Small intestine (tissue), 7 donors: Measurements from ENCODE around the gene SYNJ2BP. TPM values are rescaled to one million over a fixed set of nuclear protein-coding genes. Genes with fewer than 3 reads are reported as not detected.
"Not testable (repeated sequence)": the region's sequence is repeated elsewhere in the genome, so short reads cannot be mapped to it uniquely, and the experiment has no call there.

Experiments
- DNase-seq, 2 donors: peaks; one replicate each; pipeline versions ENCODE4 v3.0.0 to v3.0.0-alpha.2; 2013
- FAIRE-seq: peaks from 2 replicates; lab custom pipeline; 2012; peaks lifted over from hg19 to GRCh38; lab: Jason Lieb, UNC
- H3K27ac ChIP-seq, 3 donors: one replicate each; pipeline ENCODE4 v1.5.1; 2013; ENCODE audit warnings: low read length in 2 of 3, mild to moderate bottlenecking in 2 of 3, control low read depth in 1 of 3, inconsistent platforms in 1 of 3, low read depth in 1 of 3, moderate library complexity in 1 of 3
- H3K27me3 ChIP-seq, 3 donors: one replicate each; pipeline ENCODE4 v1.6.1; 2013; ENCODE audit warnings: low read length in 3 of 3, inconsistent platforms in 1 of 3; ENCODE audit not compliant: control insufficient read depth in 3 of 3, insufficient read depth in 3 of 3
- H3K36me3 ChIP-seq, 3 donors: one replicate each; pipeline ENCODE4 v1.6.1; 2013; ENCODE audit warnings: low read length in 3 of 3, inconsistent platforms in 1 of 3, low read depth in 1 of 3, mild to moderate bottlenecking in 1 of 3, moderate library complexity in 1 of 3; ENCODE audit not compliant: control insufficient read depth in 3 of 3, insufficient read depth in 2 of 3
- H3K4me1 ChIP-seq, 3 donors: one replicate each; pipeline ENCODE4 v1.6.1; 2013; ENCODE audit warnings: low read length in 2 of 3, inconsistent platforms in 1 of 3, low read depth in 1 of 3, mild to moderate bottlenecking in 1 of 3, moderate library complexity in 1 of 3; ENCODE audit not compliant: control insufficient read depth in 3 of 3, insufficient read depth in 2 of 3
- H3K4me3 ChIP-seq, 3 donors: one replicate each; pipeline ENCODE4 v1.5.1; 2013; ENCODE audit warnings: low read length in 3 of 3, control low read depth in 1 of 3, inconsistent platforms in 1 of 3, low read depth in 1 of 3, mild to moderate bottlenecking in 1 of 3, moderate library complexity in 1 of 3
- H3K9me3 ChIP-seq, 2 donors: one replicate each; pipeline ENCODE4 v1.6.1; 2013; ENCODE audit warnings: low read depth in 1 of 2, low read length in 1 of 2; ENCODE audit not compliant: control insufficient read depth in 2 of 2, insufficient read depth in 1 of 2
- WGBS, 3 donors: extraction: QIAGEN DNeasy Blood & Tissue Kit; methylation state at CpG; one replicate each; pipeline ENCODE4 v1.1.7; 2013; 5-methylcytosine and 5-hydroxymethylcytosine counted together
- polyA plus RNA-seq, 4 donors: library from polyadenylated mRNA; stranded (reverse) in 3 of 4; unstranded in 1 of 4; fragments of 200-250 nt in 3 of 4; fragments of 120-200 nt in 1 of 4; gene quantifications; one replicate each; pipeline versions ENCODE4 v1.2.1 to v1.2.3, GENCODE V29; 2013
- donor health status: healthy with polysubstance abuse.
- donor health status: control.
- donor health status: control.
- donor health status: Bipolar disorder and iron deficiency.
- donor health status: healthy.

The SYNJ2BP gene
- polyA plus RNA-seq, 4 donors = 15.9 to 45.7 (median 21.9) TPM

GRCh38 chr14:70426555-70426954 is 9.7 kb upstream of the SYNJ2BP start:
- H3K4me1 ChIP-seq, H3K9me3 ChIP-seq, H3K4me3 ChIP-seq, H3K36me3 ChIP-seq, H3K27ac ChIP-seq, DNase-seq, H3K27me3 ChIP-seq, FAIRE-seq: not testable (repeated sequence)
- WGBS, 3 donors = 53 to 80% (median 73%) methylated on average over 4 of the region's 4 CpGs

GRCh38 chr14:70425354-70425753 is 8.5 kb upstream of the SYNJ2BP start:
- 0 to 4% (median 2%) methylated on average over 1 of the region's 1 CpG for WGBS, 3 donors
- Histone ChIP-seq H3K4me1 (no peaks in the 10 kb centered on the region), H3K4me3 (no peak overlapping the region), H3K27me3 (no peaks in the 10 kb centered on the region), H3K9me3 (peaks cover 0 to 8% of the 10 kb centered on the region in 2 donors), H3K36me3 (no peaks in the 10 kb centered on the region), H3K27ac (no peak overlapping the region)
- no peak for DNase-seq
- no peak for FAIRE-seq

- Histone ChIP-seq H3K4me1 (no peaks in the 10 kb centered on the region), H3K9me3 (peaks cover 0 to 8% of the 10 kb centered on the region in 2 donors), H3K4me3 (no peak overlapping the region), H3K36me3 (no peaks in the 10 kb centered on the region), H3K27ac (no peak overlapping the region), H3K27me3 (no peaks in the 10 kb centered on the region)
- WGBS, 3 donors = 87 to 93% (median 88%) methylated on average over 2 of the region's 2 CpGs
- DNase-seq (no peak), FAIRE-seq (no peak)
These were observed 5.6 kb upstream of the SYNJ2BP start for GRCh38 chr14:70422538-70422937.

- not testable (repeated sequence) for H3K27ac ChIP-seq, DNase-seq, H3K36me3 ChIP-seq, H3K4me3 ChIP-seq, H3K4me1 ChIP-seq, H3K27me3 ChIP-seq, FAIRE-seq, H3K9me3 ChIP-seq
- WGBS, 3 donors = 53 to 64% (median 64%) methylated on average over 4 of the region's 4 CpGs
These were observed 2.5 kb upstream of the SYNJ2BP start for GRCh38 chr14:70419270-70419931.

GRCh38 chr14:70416338-70416724 is 559 bp downstream of the SYNJ2BP start:
- FAIRE-seq (no peak), DNase-seq (peak in 1 of 2 donors; percentile 28)
- peaks cover 0 to 2% (median 0%) of the 10 kb centered on the region in 3 donors for H3K4me1 ChIP-seq
- WGBS, 3 donors = 1 to 5% (median 4%) methylated on average over 9 of the region's 9 CpGs
- peak overlapping the region; percentile 74 to 91 (median 86) for H3K27ac ChIP-seq
- H3K4me3 ChIP-seq = peak overlapping the region; percentile 71 to 91 (median 79)
- no peaks in the 10 kb centered on the region for H3K9me3 ChIP-seq
- no peaks in the 10 kb centered on the region for H3K27me3 ChIP-seq
- no peaks in the 10 kb centered on the region for H3K36me3 ChIP-seq

- peak; percentile 15 for FAIRE-seq
- Histone ChIP-seq H3K27ac (no peak overlapping the region), H3K4me3 (peak overlapping the region in 2 of 3 donors; percentile 79 to 91), H3K27me3 (no peaks in the 10 kb centered on the region), H3K9me3 (no peaks in the 10 kb centered on the region), H3K4me1 (peaks cover 0 to 2% (median 0%) of the 10 kb centered on the region in 3 donors), H3K36me3 (no peaks in the 10 kb centered on the region)
- 5 to 28% (median 25%) methylated on average over 2 of the region's 2 CpGs for WGBS, 3 donors
- peak in 1 of 2 donors; percentile 5 for DNase-seq
These were observed 1.1 kb downstream of the SYNJ2BP start for GRCh38 chr14:70415788-70416187.

GRCh38 chr14:70407621-70408020 is 9.3 kb downstream of the SYNJ2BP start:
- H3K36me3 ChIP-seq = peaks cover 2 to 10% (median 2%) of the 10 kb centered on the region in 3 donors
- no peaks in the 10 kb centered on the region for H3K27me3 ChIP-seq
- no peak overlapping the region for H3K4me3 ChIP-seq
- no peaks in the 10 kb centered on the region for H3K4me1 ChIP-seq
- H3K9me3 ChIP-seq = peaks cover 0 to 4% of the 10 kb centered on the region in 2 donors
- H3K27ac ChIP-seq = no peak overlapping the region
- WGBS, 3 donors = 94 to 96% (median 95%) methylated on average over 4 of the region's 4 CpGs
- no peak for DNase-seq
- FAIRE-seq = no peak

GRCh38 chr14:70406216-70406615 is 10.7 kb downstream of the SYNJ2BP start:
- not testable (repeated sequence) for H3K4me3 ChIP-seq, H3K4me1 ChIP-seq, DNase-seq, FAIRE-seq, H3K9me3 ChIP-seq, H3K27ac ChIP-seq, H3K27me3 ChIP-seq
- peaks cover 2 to 10% (median 5%) of the 10 kb centered on the region in 3 donors for H3K36me3 ChIP-seq
- 62 to 84% (median 74%) methylated on average over 4 of the region's 4 CpGs for WGBS, 3 donors
